ENCODE measurements around the gene NFIA.

DNA sequence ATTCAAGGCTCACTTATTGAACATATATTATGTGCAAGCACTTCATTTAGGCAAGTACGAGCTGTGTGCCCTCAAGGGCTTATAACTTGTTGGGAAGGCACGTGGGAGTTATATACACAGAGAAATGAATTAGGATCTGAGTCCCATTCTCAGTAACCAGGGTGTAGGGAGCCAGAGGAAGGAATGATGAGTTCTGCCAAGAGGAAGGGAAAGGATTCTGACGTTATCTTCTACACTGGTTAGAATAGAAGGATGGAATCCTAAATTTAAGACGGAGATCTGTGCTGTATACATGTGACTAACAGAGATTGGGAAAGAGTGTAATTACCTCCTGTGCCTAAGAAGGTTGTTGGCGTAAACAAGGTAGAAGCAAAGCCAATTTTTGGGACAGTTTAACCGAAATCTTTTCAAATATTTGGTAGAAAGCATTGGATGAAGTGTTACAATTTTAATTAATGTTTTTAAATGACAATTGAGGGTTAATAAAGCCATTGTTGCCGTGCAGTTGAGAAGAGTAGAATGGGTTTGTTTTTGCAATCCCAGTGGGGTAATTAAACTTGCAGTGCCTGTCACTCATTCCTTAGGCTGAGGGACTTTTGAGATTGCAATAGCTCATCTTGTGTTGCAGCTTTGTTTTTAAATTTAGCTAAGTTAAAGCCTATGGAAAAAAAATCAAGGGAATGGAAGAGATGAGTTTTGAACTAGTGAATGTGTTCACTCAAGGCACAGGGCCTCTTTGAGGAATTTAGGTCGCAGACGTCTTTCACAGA is 177.2 kb downstream of the NFIA start:
- TF ChIP-seq CTCF (conservative IDR thresholded peaks at IDR 0.05; ENCODE audit: low read depth, low read length) (no peak), EZH2 (IDR thresholded peaks at IDR 0.05; ENCODE audit: low read length, unreplicated experiment) (no peak)

Data from PC-3 (cell line).